GM21723 (cell line): Measurements from ENCODE around the gene RAD51B.
"Not testable (repeated sequence)": the region's sequence is repeated elsewhere in the genome, so short reads cannot be mapped to it uniquely, and the experiment has no call there.

Source experiments
- ATAC-seq: cut with Tn5 transposase; IDR thresholded peaks from one replicate; pipeline ENCODE4 v1.9.1; 2021; ENCODE audit warnings: mild to moderate bottlenecking, moderate library complexity; ENCODE audit not compliant: unreplicated experiment

Gene RAD51B

DNA sequence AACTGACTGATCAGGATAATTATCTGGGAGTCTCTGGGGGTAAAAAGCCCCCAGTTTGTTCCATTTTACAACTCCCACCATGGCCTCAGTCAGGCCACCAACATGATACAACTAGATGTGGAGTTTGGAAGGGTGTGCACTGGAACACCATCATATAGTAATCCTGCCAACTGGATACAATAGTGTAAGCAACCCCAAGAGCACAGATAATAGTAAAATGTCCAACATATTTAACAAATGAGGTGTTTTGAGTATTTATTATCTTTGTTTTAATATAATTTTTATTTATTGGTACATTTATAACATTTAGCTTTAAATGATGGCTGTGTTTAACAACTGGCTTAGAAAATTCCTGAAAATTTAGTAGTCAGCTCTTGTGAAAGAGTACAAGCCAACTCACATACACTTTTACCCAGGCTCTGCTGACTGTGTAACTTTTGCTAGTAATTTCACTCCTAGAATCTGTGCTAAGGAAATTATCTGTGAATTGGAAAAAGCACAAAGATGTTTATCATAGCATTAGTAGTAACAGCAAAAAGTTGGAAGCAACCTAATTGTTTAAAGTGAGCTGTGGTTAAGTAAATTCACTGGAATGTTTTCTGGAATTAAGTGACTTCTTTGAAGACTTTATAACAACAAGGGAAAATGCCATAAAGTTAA lies 196.8 kb downstream of the RAD51B start:
- no peak for ATAC-seq

GRCh38 chr14:68018598-68018997 lies 199.0 kb downstream of the RAD51B start:
- no peak for ATAC-seq

- no peak for ATAC-seq
Observed at GRCh38 chr14:68020493-68020892, 200.9 kb downstream of the RAD51B start.

DNA sequence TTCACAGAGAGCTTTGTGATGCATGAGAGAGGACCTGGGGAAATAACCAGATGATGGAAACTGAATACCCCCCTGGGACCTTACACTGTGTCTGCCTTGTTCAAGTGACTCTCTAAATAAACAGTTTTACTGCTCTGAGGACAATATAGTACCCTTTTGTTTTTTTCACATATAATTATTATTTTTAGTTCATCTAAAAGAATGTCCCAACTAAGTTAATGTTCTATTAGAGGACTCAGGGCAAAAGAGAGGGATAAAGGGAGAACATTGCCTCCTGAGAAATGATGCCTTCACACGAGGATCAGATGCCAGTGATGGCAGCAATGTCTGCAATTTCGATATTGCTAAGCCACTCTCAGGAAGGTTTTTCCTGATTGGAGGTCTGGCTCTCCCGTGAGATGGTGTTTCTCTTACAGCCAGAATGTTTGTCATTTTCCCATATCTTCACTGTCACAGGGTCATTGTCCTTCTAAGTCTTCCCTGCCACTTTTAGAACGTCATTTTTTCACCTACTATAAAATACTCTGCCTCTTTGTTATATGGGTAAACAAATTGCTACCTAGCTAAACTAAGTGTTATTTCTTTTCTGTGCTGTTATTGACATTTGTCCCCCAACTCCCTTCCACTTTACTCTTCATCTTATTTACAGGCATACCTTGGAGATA lies 201.6 kb downstream of the RAD51B start:
- no peak for ATAC-seq

DNA sequence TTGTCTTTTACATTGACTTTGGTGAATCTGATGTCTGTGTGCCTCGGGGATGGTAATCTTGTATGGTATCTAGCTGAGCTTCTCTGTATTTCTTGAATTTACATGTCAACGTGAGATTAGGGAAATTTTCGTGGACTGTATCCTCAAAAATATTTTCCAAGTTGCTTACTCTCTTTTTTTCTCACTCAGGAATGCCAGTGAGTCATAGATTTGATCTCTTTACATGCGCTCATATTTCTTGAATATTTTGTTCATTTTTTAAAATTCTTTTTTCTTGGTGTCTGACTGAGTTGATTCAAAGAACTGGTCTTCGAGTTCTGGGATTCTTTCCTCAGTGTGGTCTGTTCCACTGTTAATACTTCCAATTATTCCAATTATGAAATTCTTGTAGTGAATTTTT lies 207.7 kb downstream of the RAD51B start:
- ATAC-seq: no peak

- ATAC-seq: no peak
Observed at GRCh38 chr14:68028075-68028474, 208.5 kb downstream of the RAD51B start.

GRCh38 chr14:68031011-68031410 lies 211.4 kb downstream of the RAD51B start:
- not testable (repeated sequence) for ATAC-seq

DNA sequence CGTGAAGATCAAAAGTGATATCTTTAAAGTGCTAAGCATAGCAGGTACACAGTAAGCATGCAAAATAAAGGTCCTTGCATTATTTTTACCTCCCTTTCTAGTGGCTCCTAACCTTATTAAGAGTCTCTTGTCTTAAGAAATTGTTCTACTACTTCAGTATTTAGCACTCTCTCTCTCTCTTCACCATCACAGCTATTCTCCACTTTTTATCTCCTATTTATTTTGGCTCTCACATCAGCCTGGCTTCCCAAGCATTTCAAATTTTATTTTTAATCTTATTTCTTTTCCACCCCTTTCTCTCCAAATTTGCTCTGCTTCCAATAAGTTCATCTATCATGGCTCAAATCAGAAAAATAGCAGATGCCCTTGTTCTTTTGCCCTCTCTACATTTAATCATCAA lies 212.6 kb downstream of the RAD51B start:
- ATAC-seq: no peak

- ATAC-seq: no peak
Observed at GRCh38 chr14:68033336-68033932, 213.9 kb downstream of the RAD51B start.

DNA sequence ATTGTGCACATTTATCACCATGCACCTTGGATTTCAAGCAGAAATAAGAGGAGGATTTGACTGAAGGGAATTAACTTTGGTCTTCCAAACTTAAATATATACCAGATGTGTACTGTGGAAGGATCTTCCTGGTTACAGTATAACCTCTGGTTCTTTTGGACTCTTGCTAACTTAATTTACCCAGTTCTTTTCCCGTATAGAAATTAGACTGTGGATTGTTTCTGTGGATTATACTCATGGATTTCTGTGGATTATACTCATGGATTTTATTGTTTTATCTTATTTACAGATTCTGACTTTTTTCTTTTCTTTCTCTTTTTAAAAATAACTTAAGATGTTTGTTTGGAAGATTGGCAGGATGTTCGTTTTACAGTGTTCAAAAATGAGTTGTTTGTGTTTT lies 215.3 kb downstream of the RAD51B start:
- ATAC-seq: no peak

- no peak for ATAC-seq
Observed at GRCh38 chr14:68036202-68036601, 216.6 kb downstream of the RAD51B start.

GRCh38 chr14:68039593-68039992 lies 220.0 kb downstream of the RAD51B start:
- ATAC-seq: no peak

DNA sequence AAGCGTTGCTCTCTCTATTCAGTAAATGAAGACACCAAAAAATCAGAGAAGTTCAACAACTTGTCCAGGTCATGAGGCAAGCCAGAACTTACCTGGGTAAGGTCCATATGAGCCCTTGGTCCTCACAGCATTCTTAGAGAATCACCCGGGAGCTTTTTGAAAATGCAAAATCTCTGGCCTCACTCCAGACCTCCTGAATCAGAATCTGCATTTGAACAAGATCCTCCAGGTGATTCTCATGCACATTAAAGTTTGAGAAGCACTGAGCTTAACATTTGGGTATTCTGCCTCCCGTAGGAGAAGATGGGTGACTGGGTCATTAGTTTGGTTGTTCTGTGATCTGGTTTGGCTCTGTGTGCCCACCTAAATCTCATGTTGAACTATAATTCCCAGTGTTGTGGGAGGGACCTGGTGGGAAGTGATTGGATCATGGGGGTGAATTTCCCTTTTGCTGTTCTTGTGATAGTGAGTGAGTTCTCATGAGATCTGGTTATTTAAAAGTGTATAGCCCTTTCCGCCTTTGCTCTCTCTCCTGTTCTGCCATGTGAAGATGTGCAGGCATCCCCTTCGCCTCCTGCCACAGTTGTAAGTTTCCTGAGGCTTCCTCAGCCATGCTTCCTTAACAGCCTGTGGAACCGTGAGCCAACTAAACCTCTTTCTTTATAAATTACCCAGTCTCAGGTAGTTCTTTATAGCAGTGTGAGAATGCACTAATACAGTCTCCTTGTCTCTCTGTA lies 221.2 kb downstream of the RAD51B start:
- ATAC-seq: no peak

- ATAC-seq: no peak
Observed at GRCh38 chr14:68041876-68042354, 222.3 kb downstream of the RAD51B start.

- no peak for ATAC-seq
Observed at GRCh38 chr14:68042586-68043210, 223.1 kb downstream of the RAD51B start.

- no peak for ATAC-seq
Observed at GRCh38 chr14:68043752-68044151, 224.2 kb downstream of the RAD51B start.

DNA sequence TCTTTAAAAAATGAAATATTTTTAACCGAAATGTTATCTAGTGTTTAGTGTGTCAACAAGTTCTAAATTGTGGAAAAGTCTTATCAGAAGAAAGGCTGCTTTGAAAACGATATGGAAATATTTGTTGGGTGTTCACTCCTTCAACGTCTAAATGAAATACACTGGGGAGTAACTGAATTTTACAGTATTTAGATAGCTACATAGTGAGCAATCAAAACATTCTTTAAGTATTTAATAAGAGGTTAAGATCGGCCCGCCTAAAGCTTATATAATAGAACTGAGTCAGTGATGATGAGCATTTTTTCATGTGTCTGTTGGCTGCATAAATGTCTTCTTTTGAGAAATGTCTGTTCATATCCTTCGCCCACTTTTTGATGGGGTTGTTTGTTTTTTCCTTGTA lies 228.3 kb downstream of the RAD51B start:
- ATAC-seq: no peak

- not testable (repeated sequence) for ATAC-seq
Observed at GRCh38 chr14:68048815-68049214, 229.2 kb downstream of the RAD51B start.

- ATAC-seq: no peak
Observed at GRCh38 chr14:68050177-68050576, 230.6 kb downstream of the RAD51B start.

GRCh38 chr14:68051146-68051545 lies 231.6 kb downstream of the RAD51B start:
- no peak for ATAC-seq

DNA sequence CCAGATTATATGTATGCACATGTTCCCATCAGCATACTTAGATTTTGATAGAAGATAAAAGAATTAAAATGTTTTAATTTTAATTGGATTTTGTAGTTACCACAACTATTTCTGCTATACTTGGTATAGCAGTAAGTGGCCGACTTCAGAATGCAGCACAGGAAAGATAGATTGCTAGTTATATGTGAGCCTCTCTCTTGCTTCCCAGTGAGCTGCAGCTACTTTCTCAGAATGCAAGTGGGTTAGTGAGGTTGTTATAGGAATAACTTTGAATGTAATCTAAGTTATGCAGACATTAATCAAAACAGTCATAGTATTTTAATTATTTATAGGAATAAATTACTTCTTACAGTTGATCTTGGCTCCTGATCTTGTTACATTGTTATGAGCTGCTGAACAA lies 240.6 kb downstream of the RAD51B start:
- no peak for ATAC-seq
